Astrocyte (in vitro differentiated cells and primary cell): Measurements from ENCODE around the gene RNF217. TPM values are rescaled to one million over a fixed set of nuclear protein-coding genes. Genes with fewer than 3 reads are reported as not detected.

ENCODE experiments used
- DNase-seq: peaks from one replicate; pipeline ENCODE4 v3.0.0-alpha.2; 2010; ENCODE audit warnings: low read depth
- FAIRE-seq: peaks from 2 replicates; lab custom pipeline; 2011; peaks lifted over from hg19 to GRCh38; lab: Jason Lieb, UNC
- H2AFZ ChIP-seq: 2 replicates; pipeline ENCODE4 v1.6.0; 2012; ENCODE audit warnings: low read depth, low read length, inconsistent platforms
- H3K27ac ChIP-seq: 2 replicates; pipeline ENCODE4 v1.5.1; 2011; ENCODE audit warnings: low read depth, low read length, inconsistent platforms
- H3K27me3 ChIP-seq: 2 replicates; pipeline ENCODE4 v1.6.0; 2011; ENCODE audit warnings: low read length, inconsistent platforms; ENCODE audit not compliant: insufficient read depth
- H3K36me3 ChIP-seq: 2 replicates; pipeline ENCODE4 v1.5.1; 2011; ENCODE audit warnings: low read length, inconsistent platforms; ENCODE audit not compliant: insufficient read depth
- H3K4me1 ChIP-seq: 2 replicates; pipeline ENCODE4 v1.5.1; 2011; ENCODE audit warnings: low read length, inconsistent platforms; ENCODE audit not compliant: insufficient read depth
- H3K4me2 ChIP-seq: 2 replicates; pipeline ENCODE4 v1.6.0; 2012; ENCODE audit warnings: low read length, inconsistent platforms
- H3K4me3 ChIP-seq: 2 replicates; pipeline ENCODE4 v1.5.1; 2011; ENCODE audit warnings: low read depth, mild to moderate bottlenecking, low read length, inconsistent platforms; ENCODE audit not compliant: insufficient read depth
- H3K79me2 ChIP-seq: 2 replicates; pipeline ENCODE4 v1.6.0; 2012; ENCODE audit warnings: mild to moderate bottlenecking, low read length, inconsistent platforms; ENCODE audit not compliant: insufficient read depth
- H3K9ac ChIP-seq: 2 replicates; pipeline ENCODE4 v1.6.0; 2012; ENCODE audit warnings: mild to moderate bottlenecking, low read length, inconsistent platforms
- H3K9me3 ChIP-seq: 2 replicates; pipeline ENCODE4 v1.5.1; 2012; ENCODE audit warnings: low read depth, mild to moderate bottlenecking, low read length, inconsistent platforms; ENCODE audit not compliant: insufficient read depth
- H4K20me1 ChIP-seq: 2 replicates; pipeline ENCODE4 v1.6.0; 2012; ENCODE audit warnings: low read length, inconsistent platforms; ENCODE audit not compliant: insufficient read depth
- H3K27ac Mint-ChIP-seq: one replicate; pipeline ENCODE4 v1.8.0; 2021; ENCODE audit warnings: mild to moderate bottlenecking, mixed read lengths; ENCODE audit not compliant: unreplicated experiment
- H3K27me3 Mint-ChIP-seq: one replicate; pipeline ENCODE4 v1.8.0; 2021; ENCODE audit warnings: low read depth, mixed read lengths; ENCODE audit not compliant: unreplicated experiment
- H3K36me3 Mint-ChIP-seq: one replicate; pipeline ENCODE4 v1.8.0; 2021; ENCODE audit warnings: low read depth, mixed read lengths; ENCODE audit not compliant: unreplicated experiment
- H3K4me1 Mint-ChIP-seq: one replicate; pipeline ENCODE4 v1.8.0; 2021; ENCODE audit warnings: low read depth, mixed read lengths; ENCODE audit not compliant: unreplicated experiment
- H3K4me3 Mint-ChIP-seq: one replicate; pipeline ENCODE4 v1.8.0; 2021; ENCODE audit warnings: mild to moderate bottlenecking, moderate library complexity, mixed read lengths; ENCODE audit not compliant: unreplicated experiment
- H3K9me3 Mint-ChIP-seq: one replicate; pipeline ENCODE4 v1.8.0; 2021; ENCODE audit warnings: mild to moderate bottlenecking, mixed read lengths; ENCODE audit not compliant: unreplicated experiment
- CTCF ChIP-seq: IDR thresholded peaks from 2 replicates; pipeline ENCODE4 v1.5.1; 2011; ENCODE audit warnings: low read depth, mild to moderate bottlenecking, inconsistent platforms, low read length, moderate library complexity; ENCODE audit not compliant: insufficient read depth
- EZH2 ChIP-seq: IDR thresholded peaks from 2 replicates; pipeline ENCODE4 v1.6.1; 2012; ENCODE audit warnings: mild to moderate bottlenecking, low read length, inconsistent platforms; ENCODE audit not compliant: insufficient read depth
- total RNA-seq: library from RNA; stranded (reverse); gene quantifications from 2 replicates; pipeline ENCODE4 v1.2.1, GENCODE V29; 2021

The RNF217 gene
- total RNA-seq, 1 donor from 2014 or later: 49.4 TPM

GRCh38 chr6:125140808-125141207 is 178.6 kb downstream of the RNF217 start:
- H3K27me3 Mint-ChIP-seq: no peaks in the 10 kb centered on the region
- H3K4me1 Mint-ChIP-seq: peaks cover 9% of the 10 kb centered on the region
- no peaks in the 10 kb centered on the region for H4K20me1 ChIP-seq
- no peaks in the 10 kb centered on the region for H3K9me3 ChIP-seq
- no peaks in the 10 kb centered on the region for H3K36me3 ChIP-seq
- peaks cover 8% of the 10 kb centered on the region for H3K9me3 Mint-ChIP-seq
- peak overlapping the region; percentile 50 for H3K27ac Mint-ChIP-seq
- H3K4me3 ChIP-seq: no peak overlapping the region
- peak; percentile 58 for DNase-seq
- H3K4me1 ChIP-seq: peaks cover 13% of the 10 kb centered on the region
- no peak overlapping the region for H3K27ac ChIP-seq
- TF ChIP-seq CTCF (no peak), EZH2 (no peak)
- no peak overlapping the region for H2AFZ ChIP-seq
- no peak overlapping the region for H3K4me3 Mint-ChIP-seq
- peak overlapping the region; percentile 23 for H3K4me2 ChIP-seq
- no peaks in the 10 kb centered on the region for H3K36me3 Mint-ChIP-seq
- no peaks in the 10 kb centered on the region for H3K79me2 ChIP-seq
- H3K27me3 ChIP-seq: no peaks in the 10 kb centered on the region
- no peak for FAIRE-seq
- no peak overlapping the region for H3K9ac ChIP-seq

Other genes starting within 250 kb of the RNF217 start
- gene TPD52L1, start 191.3 kb downstream of the RNF217 start, total RNA-seq: 32.4 and 32.8 TPM in 2 replicates